NCI-H82 treated with DMSO at 0.1 percent for 48 hours (cell line): Measurements from ENCODE around the gene BBLN.
A peak's percentile ranks its signal among the peaks of the same experiment; 100 is the strongest.
"Not testable (repeated sequence)": the region's sequence is repeated elsewhere in the genome, so short reads cannot be mapped to it uniquely, and the experiment has no call there.

ENCODE experiments used
- DNase-seq: peaks from one replicate; lab custom pipeline; 2025; ENCODE audit not compliant: unreplicated experiment; lab: John Stamatoyannopoulos, UW

Gene BBLN

GRCh38 chr9:128159784-128160602, at the start of gene BBLN:
TSS of gene BBLN (plus strand) at chr9:128160265. CDS start at chr9:128160408, 143 bp downstream.
- peak; percentile 85 for DNase-seq

- DNase-seq = not testable (repeated sequence)
Observed at GRCh38 chr9:128111726-128112125, 48.3 kb upstream of the BBLN start.

- peak; percentile 81 for DNase-seq
Observed at GRCh38 chr9:128113526-128114325, 46.3 kb upstream of the BBLN start.

GRCh38 chr9:128114326-128115186, 45.5 kb upstream of the BBLN start:
- DNase-seq = no peak

- no peak for DNase-seq
Observed at GRCh38 chr9:128115187-128116103, 44.6 kb upstream of the BBLN start.

- DNase-seq = no peak
Observed at GRCh38 chr9:128116104-128117083, 43.7 kb upstream of the BBLN start.

GRCh38 chr9:128117613-128118471, 42.2 kb upstream of the BBLN start:
- peak; percentile 56 for DNase-seq

GRCh38 chr9:128118472-128118857, 41.6 kb upstream of the BBLN start:
- DNase-seq = no peak

- no peak for DNase-seq
Observed at GRCh38 chr9:128118971-128119665, 40.9 kb upstream of the BBLN start.

- DNase-seq = no peak
Observed at GRCh38 chr9:128120061-128120740, 39.9 kb upstream of the BBLN start.

GRCh38 chr9:128120741-128121465, 39.2 kb upstream of the BBLN start:
- DNase-seq = no peak

- no peak for DNase-seq
Observed at GRCh38 chr9:128121466-128121810, 38.6 kb upstream of the BBLN start.

GRCh38 chr9:128121924-128122808, 37.9 kb upstream of the BBLN start:
- no peak for DNase-seq

GRCh38 chr9:128122809-128123175, 37.3 kb upstream of the BBLN start:
- DNase-seq = no peak

- no peak for DNase-seq
Observed at GRCh38 chr9:128123451-128124080, 36.5 kb upstream of the BBLN start.
